Cerebellar nuclear complex (tissue), 1 donor: Measurements from ENCODE around the gene SHANK3.

Experiments
- DNase-seq, 2 experiments: peaks; one replicate each; lab custom pipeline; 2025; lab: John Stamatoyannopoulos, UW

Gene SHANK3

DNA sequence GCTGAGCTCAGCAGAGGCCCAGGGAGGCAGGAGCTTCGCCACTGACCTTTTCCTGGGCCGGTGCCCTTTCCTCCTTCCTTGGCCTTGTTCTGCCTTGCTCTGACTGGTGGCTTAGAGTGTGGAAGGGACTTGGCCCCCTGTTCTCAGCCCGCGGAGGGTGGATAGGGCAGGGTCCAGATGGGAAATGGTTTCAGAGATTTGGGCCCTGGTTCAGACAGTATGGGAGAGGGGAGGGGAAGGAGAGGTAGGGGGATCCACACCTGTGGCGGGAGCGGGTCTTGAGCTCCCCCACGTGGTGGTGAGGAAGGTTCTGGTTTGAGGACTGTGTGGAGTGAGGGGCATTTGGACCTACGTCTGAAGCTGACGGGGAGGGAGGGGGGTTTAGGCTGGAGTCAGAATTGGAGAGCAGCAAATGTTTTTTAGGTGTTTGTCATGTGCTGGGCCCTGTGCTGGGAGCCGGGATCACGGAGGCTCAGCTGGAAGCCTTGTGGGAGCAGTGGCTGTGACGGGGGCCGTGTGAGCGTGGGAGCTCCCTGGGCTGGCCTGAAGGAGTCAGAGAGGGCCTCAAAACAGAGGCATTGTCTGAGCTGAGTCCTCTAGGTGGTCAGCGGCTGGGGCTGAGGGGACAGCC, 27.2 kb downstream of the SHANK3 start:
- no peak for DNase-seq

DNA sequence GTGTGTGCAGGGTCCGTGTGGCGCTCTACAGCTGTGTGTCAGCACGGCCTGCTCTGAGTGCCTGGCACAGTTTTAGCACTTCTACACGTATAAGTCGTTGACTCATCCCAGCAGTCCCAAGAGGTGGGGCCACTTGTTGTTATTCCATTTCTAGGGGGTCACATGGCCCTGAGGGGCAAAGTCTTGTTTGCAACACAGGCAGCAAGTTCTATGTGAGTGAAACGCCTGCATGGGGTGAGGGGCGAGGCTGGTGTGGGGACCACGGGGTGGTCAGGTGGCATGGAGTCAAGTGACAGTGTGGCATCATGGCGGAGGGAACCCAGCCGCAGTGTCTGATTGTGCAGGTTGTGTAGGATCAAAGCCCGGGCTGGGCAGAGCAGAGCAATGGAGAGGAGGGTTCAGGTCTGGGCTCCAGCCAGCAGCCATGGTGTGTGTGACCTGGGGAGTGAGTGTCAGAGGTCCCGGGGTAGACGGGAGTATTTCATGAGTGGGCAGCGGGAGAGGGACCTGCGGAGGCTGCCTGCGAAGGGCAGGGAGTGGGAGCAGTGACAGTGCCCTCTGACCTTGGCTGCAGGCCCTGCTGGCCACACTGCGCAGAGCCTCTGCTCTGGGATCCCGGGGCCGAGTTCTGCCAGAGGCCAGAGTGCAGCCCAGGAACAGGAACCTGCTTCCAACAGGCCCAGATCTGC, 27.9 kb downstream of the SHANK3 start:
- DNase-seq = no peak

DNA sequence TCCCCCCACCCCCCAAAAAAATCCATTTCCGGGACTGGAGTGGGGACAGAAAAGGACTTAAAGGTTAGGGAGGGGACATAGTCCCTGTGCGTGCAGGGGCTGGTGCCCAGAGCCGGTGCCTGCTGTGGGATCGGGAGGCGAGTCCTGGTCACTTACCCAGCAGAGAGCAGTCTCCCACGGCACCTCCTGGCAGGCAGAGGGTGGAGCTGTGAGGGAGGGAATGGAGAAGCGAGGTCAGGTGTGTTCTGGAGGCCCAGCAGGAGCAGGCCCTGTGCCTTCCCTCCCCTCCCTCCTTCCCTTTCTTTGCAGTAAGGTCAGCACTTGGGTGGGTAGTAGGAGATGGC, 28.4 kb downstream of the SHANK3 start:
- DNase-seq = no peak

DNA sequence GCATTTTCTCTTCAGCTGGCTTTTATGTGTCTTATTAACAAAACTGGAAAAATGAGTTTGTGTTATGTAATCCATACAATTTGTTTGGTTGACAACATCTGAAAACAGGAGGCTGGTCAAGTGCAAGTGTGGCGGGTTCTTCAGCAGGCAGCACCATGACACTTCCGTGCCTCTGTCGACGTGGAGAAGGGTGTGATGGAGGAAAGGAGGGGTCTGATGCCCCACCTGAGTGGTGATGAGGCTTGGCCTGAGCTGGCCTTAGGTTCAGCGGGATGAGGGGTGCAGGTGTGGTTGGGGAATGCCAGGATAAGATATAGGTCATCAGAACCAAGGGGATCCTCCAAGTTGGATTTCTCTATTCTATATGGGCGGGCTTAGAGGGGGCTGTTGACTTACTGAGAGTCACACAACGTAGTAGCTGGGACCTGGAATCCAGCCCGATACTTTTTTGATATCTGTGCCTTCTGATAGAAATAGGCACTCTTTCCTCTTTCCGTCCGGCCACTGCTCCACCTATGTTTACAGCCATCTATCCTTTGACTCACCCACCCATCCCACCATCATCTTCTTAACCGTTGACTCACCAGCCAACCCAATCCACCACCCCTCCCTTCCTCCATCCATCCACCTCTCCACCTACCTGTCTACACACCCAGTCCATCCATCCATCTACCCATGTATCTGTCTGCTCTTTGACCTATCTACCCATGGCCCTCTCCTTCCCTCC, 29.0 kb downstream of the SHANK3 start:
- DNase-seq = no peak

DNA sequence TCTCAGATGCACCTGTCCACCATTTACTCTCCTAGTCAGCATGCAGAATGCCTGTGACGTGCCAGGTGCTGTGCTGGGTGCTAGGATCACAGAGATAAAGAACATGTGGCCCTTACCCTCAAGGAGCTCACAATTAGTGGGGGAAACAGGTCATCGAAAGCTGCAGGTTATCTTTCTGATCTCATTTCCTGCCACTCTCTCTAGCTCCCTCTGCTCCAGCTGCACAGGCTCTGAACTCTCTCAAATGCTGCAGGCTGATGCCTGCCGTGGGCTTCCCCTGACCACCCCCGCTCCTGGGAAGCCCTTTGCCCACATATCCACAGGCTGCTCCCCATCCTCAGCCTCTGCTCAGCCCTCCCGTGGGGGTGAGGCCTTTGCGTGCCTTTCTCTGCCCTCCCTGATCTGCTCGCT, 29.6 kb downstream of the SHANK3 start:
- DNase-seq = no peak

DNA sequence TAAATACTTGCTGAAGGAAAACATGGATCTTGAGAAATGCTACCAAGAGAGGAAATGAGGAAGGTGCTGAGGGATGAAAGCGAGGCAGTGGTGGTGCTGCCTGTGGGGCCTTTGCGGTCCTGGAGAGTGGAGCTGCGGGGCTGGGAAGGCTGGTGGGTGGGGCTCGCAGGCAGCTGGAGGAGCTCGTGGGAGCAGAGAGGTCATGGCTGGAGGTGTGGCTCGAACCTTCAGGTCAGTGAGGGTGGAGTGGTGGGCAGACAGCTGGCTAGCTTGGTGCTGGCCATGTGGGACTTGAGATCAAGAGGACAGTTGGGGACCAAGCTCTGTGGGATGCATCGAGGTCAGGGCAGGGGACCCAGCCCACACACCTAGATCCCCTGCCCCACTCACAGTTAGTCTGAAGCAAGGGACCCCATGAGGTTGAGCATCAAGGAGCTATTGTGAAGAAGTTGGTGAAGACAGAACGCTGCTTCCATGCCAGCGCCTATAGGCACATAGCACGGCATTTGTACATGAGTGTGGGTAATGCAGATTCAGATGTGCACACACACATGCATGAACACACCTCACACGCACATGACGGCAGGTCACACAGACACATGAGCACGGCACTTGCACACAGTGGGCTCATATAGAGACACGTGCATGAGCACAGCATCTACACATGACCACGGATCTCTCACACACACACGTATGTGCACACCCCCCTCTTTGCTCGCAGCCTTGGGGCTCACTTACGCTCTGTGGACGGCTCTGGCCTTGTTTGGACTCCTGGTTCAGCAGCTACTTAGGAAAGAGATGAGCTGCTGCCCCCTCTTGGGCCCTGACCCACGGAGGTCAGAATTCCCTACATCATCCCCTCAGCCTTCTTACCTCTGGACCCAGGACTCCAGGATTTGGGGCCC, 30.4 kb downstream of the SHANK3 start:
- no peak for DNase-seq

DNA sequence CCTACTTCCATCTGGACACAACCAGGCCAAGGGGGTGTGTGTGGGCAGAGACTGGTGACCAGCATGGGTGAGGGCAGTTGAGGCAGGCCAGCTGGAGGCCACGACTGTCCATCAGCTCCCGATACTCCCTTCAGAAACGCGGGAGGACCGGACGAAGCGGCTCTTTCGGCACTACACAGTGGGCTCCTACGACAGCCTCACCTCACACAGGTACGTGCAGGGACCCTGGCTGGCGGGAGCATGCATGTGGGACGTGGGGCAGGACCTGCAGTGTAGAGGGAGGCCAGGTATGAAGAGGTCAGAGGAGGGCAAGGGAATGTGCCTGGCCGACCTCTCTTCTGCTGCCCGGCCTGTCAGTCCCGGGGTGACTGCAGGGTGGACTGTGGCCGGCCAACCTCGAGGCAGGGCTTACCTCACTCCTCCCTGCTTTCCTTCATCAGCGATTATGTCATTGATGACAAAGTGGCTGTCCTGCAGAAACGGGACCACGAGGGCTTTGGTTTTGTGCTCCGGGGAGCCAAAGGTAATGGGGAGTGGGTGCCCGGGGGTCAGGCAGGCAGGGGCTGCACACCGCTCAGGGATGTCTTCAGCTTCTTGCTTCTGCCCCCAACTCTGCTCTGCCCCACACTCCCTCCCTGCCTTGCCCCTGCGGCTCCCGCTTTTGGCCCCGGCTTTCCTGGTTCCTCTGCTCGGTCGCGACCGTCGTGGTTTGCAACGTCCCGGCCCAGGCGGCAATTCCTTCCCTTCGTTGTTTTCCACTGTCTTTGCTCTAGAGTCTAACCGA, 31.3 kb downstream of the SHANK3 start:
- DNase-seq = no peak

DNA sequence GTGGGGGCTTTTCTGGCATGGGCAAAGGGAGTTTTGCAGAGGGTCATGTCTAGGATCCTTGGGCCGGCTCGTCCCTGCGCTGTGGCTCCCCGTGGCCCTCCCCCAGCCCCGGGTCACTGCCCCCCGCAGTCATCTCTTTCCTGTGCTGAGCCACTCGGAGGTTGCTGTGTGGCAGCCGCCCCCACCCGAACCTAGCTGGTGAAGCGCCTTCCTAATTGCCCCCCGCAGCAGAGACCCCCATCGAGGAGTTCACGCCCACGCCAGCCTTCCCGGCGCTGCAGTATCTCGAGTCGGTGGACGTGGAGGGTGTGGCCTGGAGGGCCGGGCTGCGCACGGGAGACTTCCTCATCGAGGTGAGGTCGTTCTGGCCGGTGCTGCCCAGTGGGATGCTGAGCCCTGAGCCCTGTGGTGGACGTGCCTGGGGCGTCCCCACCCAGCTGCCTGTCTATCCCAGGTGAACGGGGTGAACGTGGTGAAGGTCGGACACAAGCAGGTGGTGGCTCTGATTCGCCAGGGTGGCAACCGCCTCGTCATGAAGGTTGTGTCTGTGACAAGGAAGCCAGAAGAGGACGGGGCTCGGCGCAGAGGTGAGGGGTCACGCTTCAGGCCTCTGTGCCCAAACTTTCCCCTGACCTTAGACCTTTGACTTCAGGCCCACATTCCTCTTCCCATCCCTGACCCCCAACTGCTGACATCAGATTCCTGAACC, 32.0 kb downstream of the SHANK3 start:
- no peak for DNase-seq

DNA sequence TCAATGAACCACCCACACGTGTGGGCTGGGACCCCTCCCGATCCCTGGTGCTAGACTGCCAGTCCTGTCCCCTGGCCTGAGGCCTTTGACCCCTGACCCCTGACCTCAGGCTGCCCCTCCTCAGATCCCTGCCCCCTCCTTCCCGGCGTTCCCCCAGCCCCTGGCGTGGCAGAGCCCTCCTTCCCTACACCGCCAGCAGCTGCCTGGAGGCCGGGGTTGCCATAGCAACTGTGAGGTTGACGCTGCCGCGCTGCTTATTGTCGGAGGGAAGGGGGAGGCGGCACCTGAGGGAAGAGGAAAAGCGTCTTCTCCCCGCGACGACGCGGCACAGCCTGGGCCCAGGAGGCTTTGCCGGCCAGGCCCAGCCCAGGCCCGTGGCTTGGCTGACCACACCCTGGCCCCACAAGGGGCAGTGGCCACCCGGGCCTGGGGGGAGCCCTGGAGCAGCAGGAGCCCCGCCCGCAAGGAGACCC, 32.6 kb downstream of the SHANK3 start:
- DNase-seq = no peak

DNA sequence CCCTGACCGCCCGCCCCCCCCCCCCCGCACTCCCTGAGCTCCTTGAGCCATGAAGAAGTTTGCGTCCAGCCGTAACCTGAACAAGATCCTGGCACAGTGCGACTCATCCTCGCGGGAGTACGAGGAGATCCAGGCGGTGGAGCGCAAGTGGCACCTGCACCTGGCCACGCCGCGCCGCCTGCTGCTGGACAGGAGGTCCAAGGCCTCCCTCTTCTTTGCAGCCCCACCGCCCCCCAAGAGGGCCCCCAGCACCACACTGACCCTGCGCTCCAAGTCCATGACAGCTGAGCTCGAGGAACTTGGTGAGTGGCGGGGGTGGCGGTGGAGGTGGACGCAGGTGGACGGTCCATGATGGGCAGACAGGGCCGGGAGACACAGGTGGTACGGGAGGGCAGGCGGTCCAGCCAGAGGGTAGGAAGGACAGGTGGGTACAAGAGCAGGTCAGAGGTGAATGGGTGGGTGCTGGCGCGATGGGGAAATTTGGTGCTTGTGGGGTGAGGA, 33.3 kb downstream of the SHANK3 start:
- DNase-seq = no peak

DNA sequence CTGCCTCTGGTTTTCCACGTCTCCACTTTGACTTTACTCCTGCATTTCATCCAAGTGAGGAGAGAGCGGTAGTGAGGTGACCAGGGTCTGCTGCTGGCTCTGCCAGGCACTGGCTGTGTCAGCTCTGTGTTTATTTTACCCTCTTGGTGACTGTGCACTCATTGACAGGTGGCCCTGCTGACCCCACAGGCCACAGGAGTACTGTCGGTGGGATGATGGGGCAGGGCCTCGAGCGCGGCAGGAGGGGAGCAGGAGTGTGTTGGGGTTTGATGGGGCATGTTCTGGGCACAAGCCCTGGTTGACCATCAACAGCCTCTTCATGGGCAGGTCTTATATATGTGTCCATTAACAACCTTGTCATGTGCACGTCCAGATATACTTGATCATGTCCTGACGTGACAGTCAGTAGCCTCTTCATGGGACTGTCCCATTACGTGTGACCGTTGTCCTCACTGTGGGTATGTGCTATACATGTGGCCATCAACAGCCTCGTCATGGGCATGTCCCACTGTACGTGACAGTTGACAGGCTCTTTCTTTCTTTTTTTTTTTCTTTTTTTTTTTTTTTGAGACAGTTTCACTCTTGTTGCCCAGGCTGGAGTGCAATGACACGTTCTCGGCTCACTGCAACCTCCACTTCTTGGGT, 34.0 kb downstream of the SHANK3 start:
- DNase-seq = no peak

DNA sequence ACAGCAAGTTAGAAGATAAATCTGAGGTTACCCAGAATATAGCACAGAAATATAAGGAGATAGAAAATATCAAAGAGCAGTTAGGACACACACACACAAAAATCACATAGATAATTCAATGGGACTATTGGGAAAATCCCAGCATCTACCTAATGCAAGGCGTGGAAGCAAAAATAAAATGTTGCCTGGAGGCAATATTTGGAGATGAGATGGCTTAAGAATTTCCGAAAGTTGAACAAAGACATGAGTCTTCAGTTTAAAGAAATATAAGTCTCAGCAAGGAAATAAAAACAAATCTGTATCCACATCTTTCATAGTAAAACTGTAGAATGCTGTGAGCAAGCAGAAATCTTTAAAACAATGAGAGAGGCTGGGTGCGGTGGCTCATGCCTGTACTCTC, 35.9 kb downstream of the SHANK3 start:
- DNase-seq = no peak

DNA sequence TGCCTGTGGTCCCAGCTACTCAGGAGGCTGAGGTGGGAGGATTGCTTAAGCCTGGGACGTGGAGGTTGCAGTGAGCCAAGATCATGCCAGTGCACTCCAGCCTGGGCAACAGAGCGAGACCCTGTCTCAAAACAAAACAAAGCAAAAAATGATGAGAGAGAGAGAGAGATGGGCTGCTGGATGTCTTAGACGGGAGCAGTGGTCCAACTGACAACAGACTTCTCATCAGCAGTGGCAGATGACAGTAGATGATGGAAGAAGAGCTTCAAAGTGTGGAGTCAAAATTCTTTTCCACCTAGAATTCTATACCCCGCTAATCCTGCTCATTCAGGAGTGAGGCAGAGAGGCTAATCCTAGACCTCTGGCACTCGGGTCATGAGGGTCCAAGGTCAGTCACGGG, 36.4 kb downstream of the SHANK3 start:
- DNase-seq = no peak

DNA sequence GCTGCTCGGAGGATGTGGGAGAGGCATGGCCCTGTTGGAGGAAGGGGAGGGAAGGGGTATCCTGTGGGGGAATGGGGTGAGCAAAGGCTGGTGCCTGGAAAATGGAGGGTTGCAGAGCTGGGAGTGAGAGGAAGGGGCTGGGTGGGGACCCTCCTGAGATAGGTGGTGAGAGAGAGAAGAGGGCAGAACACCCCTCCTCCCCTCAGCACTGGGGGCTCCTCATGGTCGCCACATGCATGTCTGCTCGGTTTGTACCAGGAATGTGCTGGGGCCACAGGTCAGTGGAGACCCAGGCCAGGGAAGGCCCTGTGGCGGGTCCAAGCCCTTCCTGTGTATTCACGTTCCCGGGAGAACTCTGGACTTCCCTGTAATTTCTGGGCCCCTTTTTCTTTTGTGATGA, 37.6 kb downstream of the SHANK3 start:
- DNase-seq = no peak

DNA sequence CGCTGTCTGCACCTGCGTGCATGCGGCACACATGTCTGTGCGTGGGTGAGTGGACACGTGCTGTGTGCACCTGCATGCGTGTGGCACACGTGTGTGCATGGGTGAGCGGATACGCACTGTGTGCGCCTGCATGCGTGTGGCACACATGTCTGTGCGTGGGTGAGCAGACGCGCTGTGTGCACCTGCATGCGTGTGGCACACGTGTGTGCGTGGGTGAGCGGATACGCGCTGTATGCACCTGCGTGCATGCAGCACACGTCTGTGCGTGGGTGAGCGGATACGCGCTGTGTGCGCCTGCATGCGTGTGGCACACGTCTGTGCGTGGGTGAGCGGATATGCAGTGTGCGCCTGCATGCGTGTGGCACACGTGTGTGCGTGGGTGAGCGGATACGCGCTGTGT, 38.3 kb downstream of the SHANK3 start:
- DNase-seq = no peak

DNA sequence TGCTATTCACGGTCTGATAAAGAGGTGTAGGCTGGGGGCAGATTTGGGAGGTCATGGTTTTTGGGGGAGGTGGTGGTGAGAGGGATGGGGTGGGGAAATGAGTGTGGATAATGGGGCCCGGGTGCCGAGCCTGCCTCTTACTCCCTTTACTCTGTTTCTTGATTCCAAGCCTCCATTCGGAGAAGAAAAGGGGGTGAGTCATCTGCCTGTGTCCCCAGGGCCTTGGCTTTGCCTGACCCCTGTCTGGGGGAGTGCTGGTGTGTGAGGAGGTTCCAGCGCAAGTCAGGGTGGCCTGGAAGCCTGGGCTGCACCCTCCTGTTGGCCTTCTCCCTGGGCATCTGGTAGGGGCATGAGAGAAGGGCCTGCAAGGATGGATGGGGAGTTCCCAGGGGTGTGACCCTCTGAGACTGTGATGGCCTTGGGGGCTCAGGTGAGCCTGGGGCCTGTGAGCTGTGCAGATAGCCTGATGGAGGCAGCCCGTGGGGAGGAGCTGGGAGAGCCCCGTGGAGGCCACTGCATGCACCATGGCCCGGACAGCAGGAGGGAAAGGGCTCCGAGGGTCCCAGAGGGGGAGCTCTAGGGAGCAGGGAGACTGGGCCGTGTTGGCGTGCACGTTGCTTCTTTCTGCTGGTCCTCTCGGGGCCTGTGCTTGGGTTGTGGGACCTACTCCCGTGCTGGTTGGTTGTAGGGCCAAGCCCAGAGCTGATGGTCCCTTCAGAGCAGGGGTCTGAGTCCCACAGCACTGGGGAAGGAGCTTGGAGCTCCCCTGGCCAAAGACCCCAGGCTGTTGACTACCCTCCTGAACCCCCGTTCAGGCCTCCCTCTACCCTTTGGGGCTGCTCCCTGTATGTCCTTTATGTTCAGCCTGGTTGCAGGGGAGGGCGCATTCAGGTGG, 39.1 kb downstream of the SHANK3 start:
- no peak for DNase-seq

DNA sequence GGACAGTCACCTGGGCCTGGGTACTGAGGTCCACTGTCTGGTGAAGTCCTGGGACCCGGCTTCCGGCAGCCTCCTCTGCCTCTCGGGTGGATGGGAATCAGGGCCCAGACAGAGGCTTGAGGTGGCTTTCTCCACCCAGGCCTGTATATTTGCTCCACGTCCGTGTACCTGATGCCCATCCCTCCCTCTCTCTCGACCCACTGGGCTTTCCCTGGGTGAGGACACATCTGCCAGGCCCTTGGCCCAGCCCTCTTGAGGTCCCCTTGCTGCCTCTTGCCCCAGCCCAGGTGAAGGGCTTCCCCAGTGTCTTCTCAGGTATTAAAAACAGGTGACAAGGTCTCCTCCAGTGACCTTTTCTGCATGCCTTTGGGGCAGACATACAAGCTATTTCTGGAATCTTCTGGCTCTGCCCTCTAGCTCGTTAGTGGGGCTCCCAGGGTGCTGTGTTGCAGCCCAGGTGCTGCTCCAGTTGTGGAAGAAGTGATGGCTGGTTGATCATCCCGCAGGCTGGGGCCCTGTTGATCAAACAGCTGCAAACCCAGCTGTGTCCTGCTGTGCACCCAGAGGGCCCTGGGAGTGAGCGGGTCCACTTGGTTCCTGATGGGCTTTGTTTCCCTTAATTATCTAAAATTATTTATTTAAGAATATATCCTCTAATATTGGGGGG, 39.9 kb downstream of the SHANK3 start:
- no peak for DNase-seq

DNA sequence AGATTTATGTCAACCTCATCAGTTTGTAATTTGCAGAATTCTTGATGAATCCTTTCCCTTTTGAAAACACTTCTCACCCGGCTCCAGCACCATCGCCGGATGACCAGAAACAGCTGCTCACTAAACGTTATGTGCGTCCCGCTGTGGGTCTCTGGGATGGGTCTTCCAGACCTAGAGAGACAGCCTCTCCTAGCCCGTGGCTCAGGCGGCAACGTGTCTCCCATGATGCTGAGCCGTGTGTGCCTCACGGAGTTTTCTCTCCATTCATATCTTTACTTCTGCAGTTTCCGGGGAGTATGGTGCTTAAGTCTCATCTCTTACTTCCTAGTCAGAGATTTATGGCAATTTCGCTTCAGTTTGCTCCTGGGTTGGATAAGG, 40.4 kb downstream of the SHANK3 start:
- DNase-seq = no peak
